ENCODE results near the gene MAP2K7. TPM values are rescaled to one million over a fixed set of nuclear protein-coding genes. Genes with fewer than 3 reads are reported as not detected.

MAP2K7 gene
- total and polyA plus RNA-seq, 8 donors: 4.1 to 52.2 (median 14.7) TPM

DNA sequence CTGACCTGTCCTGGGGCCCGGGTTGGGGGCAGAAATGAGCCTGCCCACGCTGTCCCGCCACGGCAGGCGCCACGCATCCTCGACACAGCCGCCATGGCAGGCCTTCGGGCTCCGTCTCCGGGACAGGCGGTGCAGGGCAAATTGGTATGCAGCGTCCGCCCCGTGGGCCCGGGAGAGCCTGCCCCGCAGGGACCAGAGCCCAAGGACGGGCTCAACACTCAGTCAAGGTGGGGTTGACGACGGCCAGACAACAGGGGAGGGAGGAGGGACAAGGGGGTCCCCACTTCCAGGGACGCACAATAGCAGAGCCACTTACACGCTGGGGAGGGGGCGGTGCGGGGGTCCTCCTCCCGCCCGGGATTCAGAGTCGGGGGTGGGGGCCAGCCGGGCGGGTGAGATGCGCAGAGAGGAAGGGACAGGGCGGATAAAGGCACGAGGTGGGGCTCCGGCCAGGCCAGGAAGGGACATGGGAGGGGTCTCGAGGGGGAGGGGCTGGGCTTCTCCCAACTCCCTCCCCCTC lies 21.0 kb downstream of the MAP2K7 start:
- no peak for DNase-seq
- peaks cover 53 to 86% (median 68%) of the 10 kb centered on the region in 4 donors for H3K4me1 ChIP-seq
- intact Hi-C loops (cut with DNase I; ENCODE audit: low total_unique reads): loop anchor here (10.0 kb wide), 1 partner anchor 70 kb away; no protein-coding TSS in a partner anchor
- no peak for TF ChIP-seq POLR2A (IDR thresholded peaks at IDR 0.05)
- no peak for TF ChIP-seq POLR2AphosphoS5 (IDR thresholded peaks at IDR 0.05)
- TF ChIP-seq EP300 (IDR thresholded peaks at IDR 0.05): no peak
- TF ChIP-seq, protein P1, sequence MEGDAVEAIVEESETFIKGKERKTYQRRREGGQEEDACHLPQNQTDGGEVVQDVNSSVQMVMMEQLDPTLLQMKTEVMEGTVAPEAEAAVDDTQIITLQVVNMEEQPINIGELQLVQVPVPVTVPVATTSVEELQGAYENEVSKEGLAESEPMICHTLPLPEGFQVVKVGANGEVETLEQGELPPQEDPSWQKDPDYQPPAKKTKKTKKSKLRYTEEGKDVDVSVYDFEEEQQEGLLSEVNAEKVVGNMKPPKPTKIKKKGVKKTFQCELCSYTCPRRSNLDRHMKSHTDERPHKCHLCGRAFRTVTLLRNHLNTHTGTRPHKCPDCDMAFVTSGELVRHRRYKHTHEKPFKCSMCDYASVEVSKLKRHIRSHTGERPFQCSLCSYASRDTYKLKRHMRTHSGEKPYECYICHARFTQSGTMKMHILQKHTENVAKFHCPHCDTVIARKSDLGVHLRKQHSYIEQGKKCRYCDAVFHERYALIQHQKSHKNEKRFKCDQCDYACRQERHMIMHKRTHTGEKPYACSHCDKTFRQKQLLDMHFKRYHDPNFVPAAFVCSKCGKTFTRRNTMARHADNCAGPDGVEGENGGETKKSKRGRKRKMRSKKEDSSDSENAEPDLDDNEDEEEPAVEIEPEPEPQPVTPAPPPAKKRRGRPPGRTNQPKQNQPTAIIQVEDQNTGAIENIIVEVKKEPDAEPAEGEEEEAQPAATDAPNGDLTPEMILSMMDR (IDR thresholded peaks at IDR 0.05): no peak
- H3K4me3 ChIP-seq: peak overlapping the region; percentile 53 to 61 (median 58)
- H3K27ac ChIP-seq: peak overlapping the region in 2 of 5 donors; percentile 86 to 89
- H3K9me3 ChIP-seq: no peaks in the 10 kb centered on the region
- 34 to 48% (median 47%) methylated on average over 28 to 33 of the region's 34 CpGs for WGBS, 5 donors
- peaks cover 13 to 20% (median 17%) of the 10 kb centered on the region in 4 donors for H3K36me3 ChIP-seq
- H3K27me3 ChIP-seq: peaks cover 0 to 13% (median 9%) of the 10 kb centered on the region in 3 donors

DNA sequence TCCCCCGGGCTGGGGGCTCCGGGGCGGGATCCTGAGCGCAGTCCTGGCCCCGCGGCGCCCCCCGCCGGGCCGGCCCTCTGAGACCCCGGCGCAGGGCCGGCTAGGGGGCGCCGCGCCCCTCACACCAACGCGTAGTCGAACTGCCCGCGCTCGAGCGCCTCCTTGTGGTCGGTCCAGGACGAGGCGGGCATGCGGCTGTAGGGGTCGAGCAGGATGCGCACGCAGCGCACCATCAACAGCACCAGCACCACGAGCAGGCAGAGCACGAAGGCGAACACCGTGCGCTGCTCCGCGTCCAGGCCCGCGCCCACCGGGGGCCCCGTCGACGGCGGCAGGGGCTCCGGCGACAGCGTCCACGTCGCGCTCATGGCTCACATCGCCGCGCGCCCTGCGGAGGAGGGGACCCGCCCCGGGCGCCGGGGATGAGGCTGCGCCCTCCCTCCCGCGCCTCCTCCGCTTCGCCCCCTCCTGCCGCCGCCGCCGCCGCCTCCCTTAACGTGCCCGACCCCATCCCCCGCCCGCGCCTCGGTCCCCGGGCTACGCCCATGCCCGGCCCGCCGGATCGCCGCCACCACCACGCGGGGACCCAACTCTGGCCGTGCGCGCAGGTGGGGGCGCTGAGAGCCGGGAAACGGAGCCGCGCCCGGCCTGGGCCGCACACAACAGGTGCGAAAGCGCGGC lies 21.6 kb downstream of the MAP2K7 start:
- Histone ChIP-seq H3K27me3 (peaks cover 0 to 12% (median 9%) of the 10 kb centered on the region in 3 donors), H3K36me3 (peaks cover 13 to 25% (median 23%) of the 10 kb centered on the region in 4 donors), H3K4me1 (peaks cover 50 to 88% (median 66%) of the 10 kb centered on the region in 4 donors), H3K27ac (peak overlapping the region in 2 of 5 donors; percentile 86 to 89), H3K9me3 (no peaks in the 10 kb centered on the region), H3K4me3 (peak overlapping the region; percentile 53 to 61 (median 58))
- intact Hi-C loops (cut with DNase I; ENCODE audit: low total_unique reads): loop anchor here (10.0 kb wide), 1 partner anchor 71 kb away; no protein-coding TSS in a partner anchor
- no peak for TF ChIP-seq POLR2AphosphoS5 (IDR thresholded peaks at IDR 0.05)
- no peak for TF ChIP-seq POLR2A (IDR thresholded peaks at IDR 0.05)
- TF ChIP-seq EP300 (IDR thresholded peaks at IDR 0.05): no peak
- TF ChIP-seq, protein P1 (IDR thresholded peaks at IDR 0.05): peak in 5 of 7 experiments; percentile 10 to 86 (median 73)
- DNase-seq: peak; percentile 68 to 94
- 0 to 1% (median 1%) methylated on average over 12 to 96 of the region's 98 CpGs for WGBS, 5 donors

DNA sequence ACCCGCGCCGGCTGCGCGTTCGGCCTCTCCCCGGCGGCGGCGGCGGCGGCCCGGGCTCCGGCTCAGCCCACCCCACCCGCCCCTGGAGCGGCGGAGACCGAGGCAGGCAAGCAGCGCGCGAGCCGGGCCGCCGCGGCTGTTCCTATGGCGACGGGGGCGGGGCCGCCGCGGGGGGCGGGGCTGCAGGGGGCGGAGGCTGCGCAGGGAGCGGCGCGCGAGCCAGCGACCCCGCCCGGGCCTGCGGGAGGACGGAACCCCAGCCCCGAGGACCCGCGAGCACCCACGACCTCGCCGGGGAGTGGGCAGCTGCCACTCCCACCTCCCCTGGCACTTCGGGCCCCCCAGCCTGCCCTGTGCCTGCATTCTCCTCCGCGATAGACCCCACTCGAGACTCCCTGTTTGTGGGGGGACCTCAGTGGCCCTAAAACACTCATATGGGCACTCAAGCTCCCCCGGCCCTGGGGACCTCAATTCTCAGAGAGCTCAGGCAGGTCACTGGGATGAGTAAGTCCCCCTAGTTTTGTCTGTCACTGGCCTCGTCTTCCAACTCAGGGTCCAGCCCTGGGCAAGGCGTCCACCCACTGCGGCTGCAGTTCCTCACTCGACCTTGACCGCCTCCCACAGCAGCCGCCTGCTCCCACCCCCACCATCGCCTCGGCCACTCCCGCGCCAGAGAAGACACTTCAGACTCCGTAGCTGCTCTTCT lies 22.5 kb downstream of the MAP2K7 start, which contains the start of gene CTXN1:
TSS of gene CTXN1 (minus strand) at position 115 of the 706 bp plus-strand sequence. CDS start 597 bp downstream, outside the sequence.
- Histone ChIP-seq H3K27ac (peak within 1 kb of the TSS in 3 of 5 donors; percentile 41 to 89 (median 86)), H3K9me3 (no peaks in the 10 kb centered on the region), H3K36me3 (peaks cover 19 to 33% (median 32%) of the 10 kb centered on the region in 4 donors), H3K4me1 (peaks cover 46 to 90% (median 66%) of the 10 kb centered on the region in 4 donors), H3K27me3 (peaks cover 0 to 12% (median 9%) of the 10 kb centered on the region in 3 donors), H3K4me3 (peak within 1 kb of the TSS; percentile 53 to 61 (median 58))
- intact Hi-C loops (cut with DNase I; ENCODE audit: low total_unique reads): loop anchor here (10.0 kb wide), 1 partner anchor 71 kb away; no protein-coding TSS in a partner anchor
- 11 to 37% (median 30%) methylated on average over 12 to 58 of the region's 65 CpGs for WGBS, 5 donors
- peak; percentile 79 to 88 for DNase-seq
- no peak for TF ChIP-seq POLR2A (IDR thresholded peaks at IDR 0.05)
- TF ChIP-seq POLR2AphosphoS5 (IDR thresholded peaks at IDR 0.05): no peak
- TF ChIP-seq, protein P1 (IDR thresholded peaks at IDR 0.05): no peak
